ENCODE results near the gene PTPRN.

The PTPRN gene

DNA sequence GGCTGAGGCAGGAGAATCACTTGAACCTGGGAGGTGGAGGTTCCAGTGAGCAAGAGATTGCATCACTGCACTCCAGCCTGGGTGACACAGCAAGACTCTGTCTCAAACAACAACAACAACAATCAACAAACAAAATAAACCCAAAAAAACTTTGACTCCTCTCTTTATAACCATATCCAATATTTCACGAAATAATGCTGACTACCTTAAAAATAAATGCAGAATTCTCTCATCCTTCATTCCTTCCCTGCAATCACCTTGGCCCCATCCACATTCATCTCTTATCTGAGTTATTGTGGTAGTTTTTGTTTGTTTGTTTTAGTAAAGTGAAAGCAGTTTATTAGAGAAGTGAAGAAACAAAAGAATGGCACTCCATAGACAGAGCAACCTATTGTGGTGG lies 3.2 kb downstream of the PTPRN start:
- H3K4me2 ChIP-seq, result no peak overlapping the region
- TF ChIP-seq CTCF (conservative IDR thresholded peaks at IDR 0.05; ENCODE audit: low read depth, low read length), result no peak
- H3K27me3 ChIP-seq (ENCODE audit: insufficient read depth, low read depth), result peaks cover 46% of the 10 kb centered on the region
- no peaks in the 10 kb centered on the region for H3K36me3 ChIP-seq (ENCODE audit: insufficient read depth)
- no peak overlapping the region for H3K9ac ChIP-seq
- H3K27ac ChIP-seq, result no peak overlapping the region
- no peaks in the 10 kb centered on the region for H3K79me2 ChIP-seq (ENCODE audit: insufficient read depth, low read depth)
- no peak overlapping the region for H3K4me3 ChIP-seq (IDR thresholded peaks at IDR 0.05; ENCODE audit: insufficient read depth, low read depth, low read length)
- H4K20me1 ChIP-seq (ENCODE audit: insufficient read depth), result no peaks in the 10 kb centered on the region
- no peak overlapping the region for H2AFZ ChIP-seq (ENCODE audit: low read depth)
- no peaks in the 10 kb centered on the region for H3K4me1 ChIP-seq (ENCODE audit: low read depth, poor library complexity, severe bottlenecking)

- no peaks in the 10 kb centered on the region for H4K20me1 ChIP-seq (ENCODE audit: insufficient read depth)
- no peaks in the 10 kb centered on the region for H3K79me2 ChIP-seq (ENCODE audit: insufficient read depth, low read depth)
- no peak overlapping the region for H3K4me3 ChIP-seq (IDR thresholded peaks at IDR 0.05; ENCODE audit: insufficient read depth, low read depth, low read length)
- H3K4me2 ChIP-seq, result no peak overlapping the region
- no peak overlapping the region for H3K27ac ChIP-seq
- peaks cover 61% of the 10 kb centered on the region for H3K27me3 ChIP-seq (ENCODE audit: insufficient read depth, low read depth)
- H3K36me3 ChIP-seq (ENCODE audit: insufficient read depth), result no peaks in the 10 kb centered on the region
- peaks cover 3% of the 10 kb centered on the region for H3K4me1 ChIP-seq (ENCODE audit: low read depth, poor library complexity, severe bottlenecking)
- no peak overlapping the region for H3K9ac ChIP-seq
- TF ChIP-seq CTCF (conservative IDR thresholded peaks at IDR 0.05; ENCODE audit: low read depth, low read length), result no peak
- no peak overlapping the region for H2AFZ ChIP-seq (ENCODE audit: low read depth)
Observed at GRCh38 chr2:219304223-219304622, 5.0 kb downstream of the PTPRN start.

- no peak overlapping the region for H3K9ac ChIP-seq
- no peaks in the 10 kb centered on the region for H3K79me2 ChIP-seq (ENCODE audit: insufficient read depth, low read depth)
- no peak for TF ChIP-seq CTCF (conservative IDR thresholded peaks at IDR 0.05; ENCODE audit: low read depth, low read length)
- no peak overlapping the region for H3K27ac ChIP-seq
- peaks cover 66% of the 10 kb centered on the region for H3K27me3 ChIP-seq (ENCODE audit: insufficient read depth, low read depth)
- no peak overlapping the region for H3K4me2 ChIP-seq
- H4K20me1 ChIP-seq (ENCODE audit: insufficient read depth), result no peaks in the 10 kb centered on the region
- H3K4me1 ChIP-seq (ENCODE audit: low read depth, poor library complexity, severe bottlenecking), result peaks cover 3% of the 10 kb centered on the region
- no peak overlapping the region for H3K4me3 ChIP-seq (IDR thresholded peaks at IDR 0.05; ENCODE audit: insufficient read depth, low read depth, low read length)
- H2AFZ ChIP-seq (ENCODE audit: low read depth), result no peak overlapping the region
- no peaks in the 10 kb centered on the region for H3K36me3 ChIP-seq (ENCODE audit: insufficient read depth)
Observed at GRCh38 chr2:219302412-219302968, 6.7 kb downstream of the PTPRN start.

GRCh38 chr2:219300022-219300421 lies 9.2 kb downstream of the PTPRN start:
- no peaks in the 10 kb centered on the region for H4K20me1 ChIP-seq (ENCODE audit: insufficient read depth)
- H3K4me3 ChIP-seq (IDR thresholded peaks at IDR 0.05; ENCODE audit: insufficient read depth, low read depth, low read length), result no peak overlapping the region
- TF ChIP-seq CTCF (conservative IDR thresholded peaks at IDR 0.05; ENCODE audit: low read depth, low read length), result no peak
- no peaks in the 10 kb centered on the region for H3K36me3 ChIP-seq (ENCODE audit: insufficient read depth)
- no peak overlapping the region for H3K27ac ChIP-seq
- peaks cover 9% of the 10 kb centered on the region for H3K4me1 ChIP-seq (ENCODE audit: low read depth, poor library complexity, severe bottlenecking)
- H3K27me3 ChIP-seq (ENCODE audit: insufficient read depth, low read depth), result peaks cover 63% of the 10 kb centered on the region
- H3K79me2 ChIP-seq (ENCODE audit: insufficient read depth, low read depth), result no peaks in the 10 kb centered on the region
- H3K4me2 ChIP-seq, result no peak overlapping the region
- no peak overlapping the region for H2AFZ ChIP-seq (ENCODE audit: low read depth)
- no peak overlapping the region for H3K9ac ChIP-seq

All from KMS-11 (cell line).